HepG2 (cell line): ENCODE data around the gene GPR158. TPM values are rescaled to one million over a fixed set of nuclear protein-coding genes. Genes with fewer than 3 reads are reported as not detected.

ENCODE experiments used
- ATAC-seq: fragments of 200-7000 bp; cut with Tn5 transposase; 3 replicates; pipeline ENCODE4 v1.9.1; 2020; ENCODE audit warnings: mild to moderate bottlenecking, moderate library complexity
- BruUV-seq: library from RNA; stranded (reverse); fragments of 400-500 nt; replicated peaks from 2 replicates; lab custom pipeline; 2021; lab: Mats Ljungman, UMichigan
- CTCF ChIA-PET: fragments of 300-600 bp; formaldehyde crosslinking; extraction: SDS; loops from one replicate; lab custom pipeline; 2021; ENCODE audit warnings: low total read pairs, inconsistent platforms, low intra/inter-chr PET ratio; lab: Yijun Ruan, JAX
- POLR2A ChIA-PET: fragments of 350-600 bp; sonication (Branson Sonifier 250); formaldehyde crosslinking; loops from one replicate; lab custom pipeline; 2020; ENCODE audit warnings: antibody characterized with exemption, inconsistent platforms; lab: Yijun Ruan, JAX
- DNase-seq: peaks from one replicate; pipeline ENCODE4 v3.0.0-alpha.2; 2015; ENCODE audit warnings: low spot score
- FAIRE-seq: peaks from 3 replicates; lab custom pipeline; 2011; peaks lifted over from hg19 to GRCh38; lab: Jason Lieb, UNC
- H2AFZ ChIP-seq: one replicate; pipeline ENCODE4 v1.6.1; 2011; ENCODE audit warnings: low read length, inconsistent platforms
- H3K27ac ChIP-seq: fragments of 300-600 bp; 3 replicates; pipeline ENCODE4 v1.8.0; 2011; ENCODE audit warnings: mixed run types, mild to moderate bottlenecking, mixed read lengths, low read length, inconsistent platforms; ENCODE audit not compliant: insufficient read depth; ENCODE audit errors: extremely low read length
- H3K27me3 ChIP-seq, 2 experiments: fragments of 200-600 bp in 1 of 2; 2 replicates in 1 of 2; 3 replicates in 1 of 2; pipeline versions ENCODE4 v1.6.0 to v1.8.0; 2011; ENCODE audit warnings: low read length in 2 of 2, mild to moderate bottlenecking in 2 of 2, moderate library complexity in 2 of 2, inconsistent platforms in 1 of 2; ENCODE audit not compliant: insufficient read depth in 2 of 2, control insufficient read depth in 1 of 2
- H3K36me3 ChIP-seq, 2 experiments: fragments of 200-600 bp in 1 of 2; replicated peaks in 1 of 2; 2 replicates in 1 of 2; 3 replicates in 1 of 2; pipeline versions ENCODE4 v1.5.1 to v1.8.0; 2011; ENCODE audit warnings: low read length in 2 of 2, inconsistent platforms in 1 of 2; ENCODE audit not compliant: insufficient read depth in 2 of 2, control insufficient read depth in 1 of 2
- H3K4me1 ChIP-seq: 2 replicates; pipeline ENCODE4 v1.5.1; 2012; ENCODE audit warnings: low read length, inconsistent platforms; ENCODE audit not compliant: insufficient read depth
- H3K4me2 ChIP-seq: 2 replicates; pipeline ENCODE4 v1.6.0; 2011; ENCODE audit warnings: low read depth, low read length, inconsistent platforms
- H3K4me3 ChIP-seq, 3 experiments: fragments of 200-600 bp in 1 of 3; sonication (generic), shearing (Covaris generic) in 1 of 3; replicated peaks in 1 of 3; 2 replicates each; pipeline ENCODE4 v1.5.1; 2011 to 2016; ENCODE audit warnings: low read length in 3 of 3, inconsistent platforms in 2 of 3, low read depth in 2 of 3, mild to moderate bottlenecking in 2 of 3, control low read depth in 1 of 3, mixed read lengths in 1 of 3; ENCODE audit not compliant: insufficient read depth in 1 of 3
- H3K79me2 ChIP-seq: one replicate; pipeline ENCODE4 v1.6.1; 2011; ENCODE audit warnings: low read length, inconsistent platforms; ENCODE audit not compliant: insufficient read depth
- H3K9ac ChIP-seq: 2 replicates; pipeline ENCODE4 v1.6.0; 2011; ENCODE audit warnings: mild to moderate bottlenecking, low read depth, low read length, inconsistent platforms; ENCODE audit not compliant: insufficient read depth
- H3K9me3 ChIP-seq: 2 replicates; pipeline ENCODE4 v1.5.1; 2012; ENCODE audit warnings: mild to moderate bottlenecking, low read length
- H4K20me1 ChIP-seq: 2 replicates; pipeline ENCODE4 v1.6.0; 2011; ENCODE audit warnings: inconsistent platforms, mild to moderate bottlenecking, low read length, moderate library complexity; ENCODE audit not compliant: insufficient read depth
- ARID2 ChIP-seq: sonication (generic); formaldehyde crosslinking; IDR thresholded peaks from 2 replicates; pipeline ENCODE4 v1.8.1; 2022; ENCODE audit warnings: mild to moderate bottlenecking, missing genetic modification reagents, borderline replicate concordance
- ASH2L ChIP-seq: fragments of 300-600, 200-600 bp; sonication (generic); IDR thresholded peaks from 2 replicates; pipeline ENCODE4 v1.7.0; 2017; ENCODE audit warnings: low read depth, mild to moderate bottlenecking, moderate library complexity, mixed read lengths, low read length; ENCODE audit not compliant: insufficient read length
- EZH2 ChIP-seq: conservative IDR thresholded peaks from 2 replicates; pipeline ENCODE4 v1.6.1; 2012; ENCODE audit warnings: mild to moderate bottlenecking, low read depth, low read length, moderate library complexity
- FOXO1 ChIP-seq: sonication (generic); formaldehyde crosslinking; IDR thresholded peaks from 2 replicates; pipeline ENCODE4 v1.4.0; 2020; ENCODE audit warnings: missing genetic modification reagents
- HOXD1 ChIP-seq: sonication (generic); formaldehyde crosslinking; IDR thresholded peaks from 2 replicates; pipeline ENCODE4 v1.5.0; 2020; ENCODE audit warnings: missing genetic modification reagents
- JUN ChIP-seq: sonication (generic); formaldehyde crosslinking; IDR thresholded peaks from 2 replicates; pipeline ENCODE4 v1.4.0; 2020; ENCODE audit warnings: mild to moderate bottlenecking, missing genetic modification reagents
- MIXL1 ChIP-seq: IDR thresholded peaks from 2 replicates; pipeline ENCODE4 v1.6.1; 2016
- TMF1 ChIP-seq: sonication (generic); formaldehyde crosslinking; IDR thresholded peaks from 2 replicates; pipeline ENCODE4 v1.8.1; 2022; ENCODE audit warnings: low read depth, missing genetic modification reagents
- TOE1 ChIP-seq: sonication (generic); formaldehyde crosslinking; IDR thresholded peaks from 2 replicates; pipeline ENCODE4 v1.4.0; 2020; ENCODE audit warnings: mild to moderate bottlenecking, missing genetic modification reagents
- TRIM22 ChIP-seq: fragments of 450-650 bp; IDR thresholded peaks from 2 replicates; pipeline ENCODE4 v1.6.1; 2017
- ZNF136 ChIP-seq: sonication (generic); formaldehyde crosslinking; IDR thresholded peaks from 2 replicates; pipeline ENCODE4 v1.8.1; 2022; ENCODE audit warnings: low read depth, mild to moderate bottlenecking, moderate library complexity, missing genetic modification reagents
- ZNF24 ChIP-seq: fragments of 450-650 bp; IDR thresholded peaks from 2 replicates; pipeline ENCODE4 v1.6.1; 2017; ENCODE audit warnings: antibody characterized with exemption, mild to moderate bottlenecking
- ZNF274 ChIP-seq: sonication (generic); formaldehyde crosslinking; IDR thresholded peaks from 2 replicates; pipeline ENCODE4 v1.5.1; 2020; ENCODE audit warnings: mild to moderate bottlenecking, missing genetic modification reagents
- ZNF550 ChIP-seq: sonication (generic); formaldehyde crosslinking; IDR thresholded peaks from 2 replicates; pipeline ENCODE4 v1.4.0; 2020; ENCODE audit warnings: mild to moderate bottlenecking, missing genetic modification reagents, borderline replicate concordance
- ZNF713 ChIP-seq: sonication (generic); formaldehyde crosslinking; IDR thresholded peaks from 2 replicates; pipeline ENCODE4 v1.4.0; 2020; ENCODE audit warnings: mild to moderate bottlenecking, missing genetic modification reagents
- ZNF792 ChIP-seq: IDR thresholded peaks from 2 replicates; pipeline ENCODE4 v1.6.1; 2016
- WGBS: methylation state at CpG from one replicate; pipeline ENCODE4 v1.1.6; 2017; ENCODE audit warnings: low lambda C conversion rate; 5-methylcytosine and 5-hydroxymethylcytosine counted together
- in situ Hi-C: cut with HindIII; loops from 2 replicates; pipeline ENCODE4 v1.10.0; 2017; ENCODE audit warnings: low pct_unique_long_range_greater_than_20kb; ENCODE audit not compliant: extremely low pct_ligation_motif_present
- intact Hi-C: fragments of 100-400 bp; cut with micrococcal nuclease; formaldehyde crosslinking; loops from one replicate; pipeline ENCODE4 v1.10.0; 2022; ENCODE audit not compliant: unreplicated experiment
- polyA plus RNA-seq, 8 experiments: library from polyadenylated mRNA; depleted of rRNA in 3 of 8; stranded (reverse) in 7 of 8; unstranded in 1 of 8; fragments of >200 nt; fragmentation: Illumina TruSeq in 4 of 8; extraction: Trizol in 4 of 8; gene quantifications; 2 replicates each; pipeline versions ENCODE4 v1.2.1 to v1.2.3, GENCODE V29; 2011 to 2016; ENCODE audit warnings: low read depth in 4 of 8, missing spikeins in 1 of 8, mixed read lengths in 1 of 8; ENCODE audit not compliant: insufficient read depth in 1 of 8
- total RNA-seq, 5 experiments: library from RNA; depleted of rRNA; stranded (reverse); fragments of >200 nt; fragmentation: Illumina TruSeq; extraction: Trizol; gene quantifications; 2 replicates each; pipeline ENCODE4 v1.2.3, GENCODE V29; 2016; ENCODE audit warnings: low read depth in 1 of 5
- TF ChIP-seq, protein P1 (sequence below): sonication (generic); formaldehyde crosslinking; IDR thresholded peaks from 2 replicates; pipeline ENCODE4 v1.5.1; 2020; ENCODE audit warnings: mild to moderate bottlenecking, missing genetic modification reagents, borderline replicate concordance

Gene GPR158
- total and polyA plus RNA-seq, 2 of the 13 experiments (the other 11 are each of a cell fraction or from before 2014, with no cell fraction given), result not detected

- CTCF ChIA-PET, result no interaction called here
- BruUV-seq, result no TSS peak
- Histone ChIP-seq H4K20me1 (no peaks in the 10 kb centered on the region), H3K4me3 (no peak overlapping the region), H3K27me3 (no peaks in the 10 kb centered on the region), H3K9me3 (no peaks in the 10 kb centered on the region), H3K27ac (no peak overlapping the region), H3K79me2 (no peaks in the 10 kb centered on the region), H3K4me2 (no peak overlapping the region), H2AFZ (no peak overlapping the region), H3K4me1 (no peaks in the 10 kb centered on the region), H3K36me3 (no peaks in the 10 kb centered on the region), H3K9ac (no peak overlapping the region)
- TF ChIP-seq ZNF24 (no peak), TRIM22 (no peak), ZNF713 (no peak), MIXL1 (CRISPR knock-in tag) (no peak), EZH2 (no peak), HOXD1 (CRISPR knock-in tag) (no peak), ZNF274 (no peak), ASH2L (no peak), TOE1 (CRISPR knock-in tag) (no peak), ZNF550 (CRISPR knock-in tag) (no peak), FOXO1 (CRISPR knock-in tag) (no peak), TMF1 (CRISPR knock-in tag) (no peak), JUN (CRISPR knock-in tag) (no peak), ARID2 (CRISPR knock-in tag) (no peak), ZNF792 (CRISPR knock-in tag) (no peak), ZNF136 (CRISPR knock-in tag) (no peak)
- TF ChIP-seq, protein P1, sequence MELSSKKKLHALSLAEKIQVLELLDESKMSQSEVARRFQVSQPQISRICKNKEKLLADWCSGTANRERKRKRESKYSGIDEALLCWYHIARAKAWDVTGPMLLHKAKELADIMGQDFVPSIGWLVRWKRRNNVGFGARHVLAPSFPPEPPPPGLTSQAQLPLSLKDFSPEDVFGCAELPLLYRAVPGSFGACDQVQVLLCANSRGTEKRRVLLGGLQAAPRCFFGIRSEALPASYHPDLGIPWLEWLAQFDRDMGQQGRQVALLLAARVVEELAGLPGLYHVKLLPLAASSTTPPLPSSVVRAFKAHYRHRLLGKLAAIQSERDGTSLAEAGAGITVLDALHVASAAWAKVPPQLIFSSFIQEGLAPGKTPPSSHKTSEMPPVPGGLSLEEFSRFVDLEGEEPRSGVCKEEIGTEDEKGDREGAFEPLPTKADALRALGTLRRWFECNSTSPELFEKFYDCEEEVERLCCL (CRISPR knock-in tag), result no peak
- no peak for DNase-seq
- ATAC-seq, result no peak
- in situ Hi-C loops (no loop called here), intact Hi-C loops (no loop called here)
- POLR2A ChIA-PET, result no interaction called here
- 15% methylated on average over 2 of the region's 2 CpGs for WGBS
- no peak for FAIRE-seq
These were observed 347.5 kb downstream of the GPR158 start for GRCh38 chr10:25522294-25522693.
